HG03442 (cell line): ENCODE data around the gene GATM.

Experiments
- ATAC-seq: cut with Tn5 transposase; IDR thresholded peaks from one replicate; pipeline ENCODE4 v1.9.1; 2021; ENCODE audit warnings: mild to moderate bottlenecking, moderate library complexity; ENCODE audit not compliant: unreplicated experiment

GATM gene, protein sequence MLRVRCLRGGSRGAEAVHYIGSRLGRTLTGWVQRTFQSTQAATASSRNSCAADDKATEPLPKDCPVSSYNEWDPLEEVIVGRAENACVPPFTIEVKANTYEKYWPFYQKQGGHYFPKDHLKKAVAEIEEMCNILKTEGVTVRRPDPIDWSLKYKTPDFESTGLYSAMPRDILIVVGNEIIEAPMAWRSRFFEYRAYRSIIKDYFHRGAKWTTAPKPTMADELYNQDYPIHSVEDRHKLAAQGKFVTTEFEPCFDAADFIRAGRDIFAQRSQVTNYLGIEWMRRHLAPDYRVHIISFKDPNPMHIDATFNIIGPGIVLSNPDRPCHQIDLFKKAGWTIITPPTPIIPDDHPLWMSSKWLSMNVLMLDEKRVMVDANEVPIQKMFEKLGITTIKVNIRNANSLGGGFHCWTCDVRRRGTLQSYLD

DNA sequence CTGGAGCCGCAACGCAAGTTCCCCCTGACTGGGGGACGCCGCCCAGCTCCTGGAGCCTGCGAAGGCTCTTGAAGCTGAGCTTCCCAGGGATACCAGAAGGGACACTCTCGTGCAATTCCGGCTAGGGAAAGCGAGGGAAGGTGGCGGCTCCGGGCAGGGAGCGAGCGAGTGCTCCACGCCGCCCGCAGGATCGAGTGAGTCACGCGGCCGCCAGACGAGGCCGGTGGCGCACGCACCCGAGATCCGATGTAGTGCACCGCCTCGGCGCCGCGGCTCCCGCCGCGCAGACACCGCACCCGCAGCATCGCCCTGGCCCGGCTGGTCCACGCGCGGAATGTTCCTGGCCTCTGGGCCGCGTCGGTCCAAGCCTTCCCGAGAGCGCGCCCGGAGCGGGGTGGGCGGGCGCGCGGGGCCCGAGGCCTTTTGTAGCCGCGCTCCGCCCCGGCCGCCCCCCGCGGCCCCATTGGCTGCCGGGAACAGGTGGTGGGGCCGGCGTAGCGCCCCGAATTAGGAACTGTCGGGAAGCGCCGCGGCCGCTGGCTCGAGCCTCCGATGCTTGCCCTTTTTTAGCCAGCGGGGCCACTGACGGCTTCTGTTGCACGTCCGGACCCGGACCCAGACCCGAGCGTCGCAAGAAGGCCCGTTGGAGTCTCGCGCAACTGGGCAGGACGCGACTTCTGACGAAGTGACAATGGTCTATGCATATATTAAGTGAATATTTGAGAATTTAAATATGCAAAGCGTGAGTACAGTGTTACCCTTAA is at the start of gene GATM:
Gene GATM (minus strand): TSS at position 396 of the 764 bp plus-strand sequence. CDS start 91 bp downstream, at position 305.
- ATAC-seq = peak; percentile 88

DNA sequence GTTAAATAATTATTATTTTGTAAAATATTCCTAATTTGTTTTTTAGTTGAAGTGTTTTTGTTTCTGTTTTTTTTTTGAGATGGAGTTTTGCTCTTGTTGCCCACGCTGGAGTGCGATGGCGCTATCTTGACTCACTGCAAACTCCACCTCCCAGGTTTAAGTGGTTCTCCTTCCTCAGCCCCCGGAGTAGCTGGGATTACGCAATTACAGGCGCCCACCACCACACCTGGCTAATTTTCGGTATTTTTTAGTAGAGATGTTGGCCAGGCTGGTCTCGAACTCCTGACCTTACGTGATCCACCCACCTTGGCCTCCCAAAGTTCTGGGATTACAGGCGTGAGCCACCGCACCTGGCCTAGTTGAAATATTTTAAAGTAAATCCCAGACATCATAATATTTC is 48.7 kb upstream of the GATM start:
- no peak for ATAC-seq

DNA sequence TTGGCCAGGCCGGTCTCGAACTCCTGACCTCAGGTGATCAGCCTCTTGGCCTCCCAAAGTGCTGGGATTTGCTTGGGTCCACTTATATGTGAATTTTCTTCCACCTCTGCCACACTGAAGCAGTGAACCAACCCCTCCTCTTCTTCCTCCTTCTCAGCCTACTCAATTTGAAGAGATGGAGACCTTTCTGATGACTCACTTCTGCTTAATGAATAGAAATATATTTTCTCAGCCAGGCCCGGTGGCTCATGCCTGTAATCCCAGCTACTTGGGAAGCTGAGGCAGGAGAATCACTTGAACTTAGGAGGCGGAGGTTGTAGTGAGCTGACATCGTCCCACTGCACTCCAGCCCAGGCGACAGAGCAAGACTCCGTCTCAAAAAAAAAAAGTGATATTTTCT is 46.8 kb upstream of the GATM start:
- no peak for ATAC-seq

DNA sequence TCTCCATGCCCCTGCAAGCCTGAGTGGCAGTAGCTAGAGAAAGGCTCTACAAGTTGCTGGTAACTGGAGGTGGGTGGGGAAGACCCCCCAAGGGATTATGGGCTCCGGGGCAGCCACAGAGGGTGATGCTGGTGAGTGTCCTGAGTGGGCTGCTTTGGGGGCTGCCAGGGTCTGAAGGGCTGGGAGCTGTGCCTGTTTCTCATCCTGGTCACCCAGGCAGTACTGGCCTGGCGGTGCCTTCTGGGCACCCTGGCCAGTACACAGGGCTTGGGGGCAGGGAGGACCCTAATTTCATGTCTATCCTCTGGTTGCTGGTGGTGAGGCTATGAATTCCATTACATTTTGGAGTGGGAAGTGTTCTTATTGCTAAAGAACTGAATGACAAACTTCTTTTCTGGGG is 46.1 kb upstream of the GATM start:
- ATAC-seq = no peak

DNA sequence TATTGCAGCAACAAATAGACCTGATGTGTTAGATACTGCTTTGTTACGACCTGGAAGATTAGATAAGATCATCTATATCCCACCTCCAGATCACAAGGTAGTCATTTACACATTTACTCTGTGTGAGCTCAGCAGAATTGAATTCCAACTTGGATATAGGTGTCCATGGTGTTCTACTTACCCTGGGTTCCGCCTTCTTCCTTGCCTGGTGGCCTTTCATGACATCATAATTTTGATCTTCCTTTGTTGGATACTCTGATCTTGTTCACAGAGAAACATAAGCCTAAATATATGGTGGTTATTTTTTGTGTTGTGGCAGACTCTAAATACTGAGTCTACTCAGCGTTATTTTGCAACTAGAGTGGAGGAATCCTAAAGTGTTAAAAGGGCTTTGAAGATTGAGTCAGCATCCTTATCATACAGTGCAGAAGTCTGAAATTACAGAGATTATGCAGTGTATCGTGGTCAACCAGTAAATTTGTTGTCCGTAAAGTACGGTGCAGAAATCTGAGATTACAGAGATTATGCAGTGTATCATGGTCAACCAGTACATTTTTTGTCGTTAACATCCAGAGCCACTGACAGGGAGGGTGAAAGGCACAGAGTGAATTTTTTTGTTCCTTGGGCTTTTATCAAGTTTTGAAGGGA is 39.1 kb upstream of the GATM start:
- ATAC-seq = no peak

DNA sequence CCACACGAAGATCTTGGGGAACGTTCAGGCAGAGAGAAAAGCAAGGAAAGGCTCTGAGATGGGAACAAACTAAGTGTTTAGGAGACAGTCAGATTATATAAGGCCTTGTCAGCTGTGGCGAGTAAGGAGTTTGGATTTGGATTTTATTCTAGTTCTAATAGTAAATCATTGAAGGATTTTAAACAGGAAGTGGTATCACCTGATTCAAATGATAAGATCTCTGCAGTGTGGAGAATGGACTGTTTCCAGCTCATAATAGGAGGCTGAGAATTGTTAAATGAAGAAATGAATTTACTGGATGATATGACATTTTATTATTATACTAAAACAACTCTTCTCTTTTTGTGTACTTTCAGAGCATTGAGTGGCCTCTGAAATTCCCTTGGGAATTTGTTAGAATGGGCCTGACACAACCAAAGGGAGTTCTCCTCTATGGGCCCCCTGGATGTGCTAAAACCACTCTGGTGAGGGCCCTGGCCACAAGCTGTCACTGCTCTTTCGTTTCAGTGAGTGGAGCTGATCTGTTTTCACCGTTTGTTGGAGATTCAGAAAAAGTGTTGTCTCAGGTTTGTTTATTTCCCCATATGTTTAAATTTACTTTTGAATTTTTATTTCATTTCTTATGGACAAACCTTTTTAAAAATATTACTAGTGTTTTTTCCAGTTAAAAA is 36.0 kb upstream of the GATM start:
- ATAC-seq = no peak

DNA sequence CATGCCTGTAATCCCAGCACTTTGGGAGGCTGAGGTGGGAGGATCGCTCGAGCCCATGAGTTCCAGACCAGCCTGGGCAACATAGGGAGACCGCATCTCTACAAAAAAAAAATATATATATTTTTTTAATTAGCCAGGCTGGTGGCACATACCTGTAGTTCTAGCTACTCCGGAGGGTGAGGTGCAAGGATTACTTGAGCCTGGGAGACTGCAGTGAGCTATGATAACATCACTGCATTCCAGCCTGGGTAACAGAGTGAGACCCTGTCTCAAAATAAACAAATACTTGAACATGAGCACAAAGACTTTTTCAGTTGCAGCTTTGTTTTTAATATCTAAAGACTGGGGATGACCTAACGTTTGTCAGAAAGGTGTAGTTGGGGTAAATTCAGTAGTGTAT is 31.3 kb upstream of the GATM start:
- ATAC-seq = no peak

DNA sequence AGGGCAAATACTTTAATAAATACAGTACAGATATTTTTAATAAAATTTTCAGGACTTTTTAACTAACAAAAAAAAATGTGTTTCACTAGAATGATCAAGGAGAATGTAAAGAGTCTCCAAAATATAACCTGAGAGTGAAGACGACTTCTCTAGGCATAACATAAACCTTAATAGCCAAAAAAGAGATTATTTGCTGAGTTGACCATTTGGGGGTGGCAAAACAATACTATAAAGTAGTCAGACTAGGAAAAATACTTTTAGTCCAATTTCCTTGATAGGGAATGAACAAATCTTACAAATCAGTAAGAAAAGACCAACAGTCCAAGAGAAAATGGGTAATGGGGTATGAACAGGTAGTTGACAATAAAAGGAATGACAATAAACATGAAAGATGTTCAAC is 29.4 kb upstream of the GATM start:
- ATAC-seq = no peak

DNA sequence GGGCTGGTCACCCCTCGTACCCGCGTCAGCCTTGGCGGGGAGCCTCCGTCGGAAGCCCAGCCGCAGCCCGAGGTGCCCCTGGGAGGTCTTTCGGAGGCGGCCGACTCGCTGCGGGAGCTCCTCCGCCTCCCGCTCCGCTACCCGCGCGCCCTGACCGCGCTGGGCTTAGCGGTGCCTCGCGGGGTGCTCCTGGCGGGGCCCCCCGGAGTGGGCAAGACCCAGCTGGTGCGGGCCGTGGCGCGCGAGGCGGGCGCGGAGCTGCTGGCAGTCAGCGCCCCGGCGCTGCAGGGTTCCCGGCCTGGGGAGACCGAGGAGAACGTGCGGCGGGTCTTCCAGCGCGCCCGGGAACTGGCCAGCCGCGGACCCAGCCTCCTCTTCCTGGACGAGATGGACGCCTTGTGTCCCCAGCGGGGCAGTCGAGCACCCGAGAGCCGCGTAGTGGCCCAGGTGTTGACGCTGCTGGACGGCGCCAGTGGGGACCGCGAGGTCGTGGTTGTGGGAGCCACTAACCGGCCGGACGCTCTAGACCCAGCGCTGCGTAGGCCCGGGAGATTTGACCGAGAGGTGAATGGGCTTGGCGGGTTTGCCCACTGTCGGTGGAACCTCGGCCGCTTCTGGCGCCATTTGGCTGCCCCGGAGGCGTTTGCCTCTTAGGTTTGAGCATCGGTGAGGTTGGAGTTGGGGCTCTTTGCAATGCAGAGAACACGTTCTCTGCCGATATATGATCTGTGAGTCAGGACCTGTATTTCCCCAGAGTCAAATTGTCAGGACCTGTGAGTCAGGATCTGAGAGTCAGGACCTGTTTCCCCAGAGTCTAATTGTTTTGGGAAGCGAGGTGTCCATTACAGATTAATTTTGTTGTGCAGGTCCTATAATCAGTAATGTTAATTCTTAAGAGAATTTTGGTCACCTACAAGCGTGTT is 24.9 kb upstream of the GATM start:
- ATAC-seq = peak; percentile 18

DNA sequence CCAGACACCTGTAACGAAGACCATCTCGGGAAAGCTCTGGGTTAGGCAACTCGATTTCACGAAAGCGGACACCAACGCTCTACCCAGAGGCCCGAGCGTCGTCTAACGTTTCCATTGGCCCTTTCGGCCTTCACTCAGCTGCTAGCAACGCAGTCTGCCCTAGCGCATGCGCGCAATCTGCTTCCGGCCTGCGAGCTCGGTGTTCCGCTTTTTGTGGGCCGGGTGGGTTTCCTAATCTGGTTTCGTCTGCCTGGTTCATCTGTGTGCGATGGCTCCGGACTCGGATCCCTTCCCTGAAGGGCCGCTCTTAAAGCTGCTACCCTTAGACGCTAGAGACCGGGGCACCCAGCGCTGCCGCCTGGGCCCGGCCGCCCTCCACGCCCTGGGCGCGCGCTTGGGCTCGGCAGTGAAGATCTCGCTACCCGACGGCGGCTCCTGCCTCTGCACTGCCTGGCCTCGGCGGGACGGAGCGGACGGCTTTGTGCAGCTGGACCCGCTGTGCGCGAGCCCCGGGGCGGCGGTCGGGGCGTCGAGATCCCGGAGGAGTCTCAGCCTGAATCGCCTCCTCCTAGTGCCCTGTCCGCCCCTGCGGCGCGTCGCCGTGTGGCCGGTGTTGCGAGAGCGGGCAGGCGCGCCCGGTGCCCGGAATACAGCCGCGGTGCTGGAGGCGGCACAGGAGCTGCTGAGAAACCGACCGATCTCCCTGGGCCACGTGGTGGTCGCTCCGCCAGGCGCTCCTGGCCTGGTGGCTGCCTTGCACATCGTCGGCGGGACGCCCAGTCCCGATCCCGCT is 24.0 kb upstream of the GATM start:
- ATAC-seq = peak; percentile 81

DNA sequence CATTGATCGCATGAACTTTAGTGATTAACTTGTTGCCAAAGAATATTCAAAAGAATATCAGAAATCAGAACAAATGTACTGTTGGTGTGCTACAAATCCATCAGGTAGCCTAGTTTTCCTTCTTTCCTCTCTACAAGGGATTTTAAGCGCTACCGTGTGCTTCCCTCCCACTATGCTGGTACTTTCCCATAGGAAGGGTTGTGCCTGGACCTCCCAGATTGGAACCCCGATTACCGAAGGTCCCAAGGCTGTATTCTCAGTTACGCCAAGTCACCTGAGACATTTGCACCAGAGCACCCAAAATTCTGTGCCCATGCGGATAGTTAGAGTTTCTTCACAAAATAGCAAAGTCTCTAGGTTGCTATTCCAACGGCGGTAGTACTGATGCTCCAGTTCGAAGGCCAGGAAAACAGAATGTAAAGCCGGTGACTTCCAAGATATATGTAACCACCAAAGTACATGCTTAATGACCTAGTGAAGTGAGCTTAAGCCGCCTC is 23.4 kb upstream of the GATM start:
- ATAC-seq = no peak

DNA sequence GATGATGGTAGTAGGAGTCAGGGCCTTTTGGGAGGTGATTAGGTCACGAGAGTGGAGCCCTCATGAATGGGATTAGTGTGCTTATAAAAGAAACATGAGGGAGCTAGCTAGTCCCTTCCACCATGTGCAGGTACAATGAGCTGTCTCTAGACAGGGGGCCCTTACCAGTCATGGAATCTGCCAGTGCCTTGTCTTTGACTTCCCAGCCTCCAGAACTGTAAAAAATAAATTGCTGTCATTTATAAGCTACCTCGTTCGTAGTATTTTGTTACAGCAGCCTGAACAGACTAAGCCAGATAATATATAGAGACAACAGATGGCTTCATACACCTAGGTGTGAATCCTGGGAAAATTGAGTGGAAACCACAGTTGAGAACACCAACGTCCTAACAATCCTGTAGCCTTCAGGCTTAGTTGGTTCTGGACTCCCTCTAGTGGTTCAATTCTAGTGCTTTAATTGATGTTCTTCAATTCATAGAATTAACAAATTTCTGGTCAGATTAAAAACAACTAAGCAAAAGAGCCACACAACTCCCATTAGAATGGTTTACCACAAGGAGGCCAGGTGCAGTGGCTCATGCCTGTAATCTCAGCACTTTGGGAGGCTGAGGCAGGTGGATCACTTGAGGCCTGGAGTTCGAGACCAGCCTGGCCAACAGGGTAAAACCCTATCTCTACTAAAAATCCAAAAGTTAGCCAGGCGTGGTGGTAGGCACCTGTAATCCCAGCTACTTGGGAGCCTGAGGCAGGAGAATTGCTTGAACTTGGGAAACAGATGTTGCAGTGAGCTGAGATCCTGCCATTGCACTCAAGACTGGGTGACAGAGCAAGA is 21.3 kb upstream of the GATM start:
- ATAC-seq = no peak

DNA sequence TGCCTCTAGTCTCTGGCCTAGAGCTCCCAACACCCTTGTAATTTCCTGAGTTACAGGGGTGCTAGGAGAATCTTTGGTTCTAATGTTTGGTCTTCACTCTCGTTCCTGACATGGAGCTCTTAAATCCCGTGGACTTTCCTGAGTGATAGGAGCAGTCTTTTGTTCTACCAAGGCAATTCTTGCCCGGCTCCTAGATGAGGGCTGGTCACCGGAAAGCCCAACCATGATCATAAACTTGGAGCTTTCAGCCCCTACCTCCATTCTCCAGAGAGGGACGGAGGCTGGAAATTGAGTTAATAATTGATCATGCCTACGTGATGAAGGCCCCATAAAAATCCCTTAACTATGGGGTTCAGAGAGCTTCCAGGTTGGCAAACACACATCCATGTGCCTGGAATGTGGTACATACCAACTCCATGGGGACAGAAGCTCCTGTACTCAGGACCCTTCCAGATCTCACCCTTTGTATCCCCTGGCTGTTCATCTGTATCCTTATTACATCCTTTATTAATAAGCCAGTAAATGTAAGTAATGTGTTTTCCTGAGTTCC is 18.8 kb upstream of the GATM start:
- no peak for ATAC-seq

DNA sequence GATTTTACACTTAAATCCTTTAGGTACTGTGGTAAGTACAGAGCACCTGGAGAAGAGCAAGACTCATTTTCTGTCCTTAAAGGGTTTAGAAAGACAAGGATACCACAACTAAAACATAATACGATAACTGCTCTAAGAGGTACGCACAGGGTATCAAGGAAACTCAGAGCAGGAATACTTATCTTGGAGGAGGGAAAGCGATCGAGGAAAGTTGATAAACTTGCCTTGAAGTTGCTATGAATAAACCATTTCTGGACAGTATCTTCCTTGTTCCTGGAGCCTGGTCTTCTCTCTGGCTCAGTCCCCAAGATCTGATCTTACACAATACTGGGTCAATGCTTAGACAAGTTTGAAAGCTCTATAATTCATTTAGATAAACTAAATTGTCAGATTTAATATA is 17.6 kb upstream of the GATM start:
- ATAC-seq = no peak

DNA sequence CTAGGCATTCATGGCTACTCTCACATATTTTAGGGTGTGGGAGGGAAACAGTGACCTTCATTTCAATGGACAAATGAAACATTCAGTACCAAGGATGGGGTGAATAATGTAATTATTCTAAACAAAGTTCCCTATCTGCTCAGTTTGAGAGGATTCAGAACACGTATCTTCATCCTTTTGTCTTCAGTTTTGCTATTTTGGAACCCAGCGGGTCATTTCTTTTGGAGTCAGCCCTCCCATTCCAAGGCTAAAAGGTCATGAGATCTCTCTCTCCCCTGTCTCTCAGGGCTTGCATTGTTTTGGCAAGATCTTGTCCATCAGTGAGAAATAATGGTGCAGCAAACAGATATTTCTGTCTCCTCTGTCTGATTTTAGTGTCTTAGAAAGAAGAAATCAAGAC is 16.3 kb upstream of the GATM start:
- ATAC-seq = no peak

DNA sequence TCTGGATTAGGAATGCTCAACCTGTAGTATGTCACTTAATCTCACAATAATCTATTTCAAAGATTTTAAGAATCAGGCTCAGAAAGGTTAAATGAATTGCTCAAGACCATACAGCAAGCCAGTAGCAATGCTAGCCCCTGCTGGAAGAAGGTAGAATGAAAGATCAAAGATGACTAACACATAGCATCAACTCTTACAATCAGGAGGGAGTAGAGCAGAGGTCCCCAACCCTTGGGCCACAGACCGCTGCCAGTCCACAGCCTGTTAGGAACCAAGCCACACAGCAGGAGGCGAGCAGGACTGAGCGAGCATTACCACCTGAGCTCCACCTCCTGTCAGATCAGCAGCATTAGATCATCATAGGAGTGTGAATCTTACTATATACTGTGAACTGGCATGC is 15.5 kb upstream of the GATM start:
- ATAC-seq = no peak

DNA sequence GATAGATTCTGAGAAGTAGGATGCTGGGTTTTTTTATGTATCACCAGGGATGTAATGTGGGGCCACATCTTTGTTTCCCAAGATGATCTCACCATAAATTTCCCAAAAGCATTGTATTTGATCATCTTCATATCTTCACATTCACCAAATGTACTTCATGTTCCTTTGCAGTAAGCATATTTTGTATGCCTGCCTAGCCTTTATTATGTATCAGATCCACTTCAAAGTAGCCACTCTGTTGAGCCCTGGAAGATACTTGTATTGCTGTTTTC is 14.2 kb upstream of the GATM start:
- no peak for ATAC-seq
